ENCODE results near the gene ABCA13. TPM values are rescaled to one million over a fixed set of nuclear protein-coding genes. Genes with fewer than 3 reads are reported as not detected.

Gene ABCA13
- total RNA-seq, 6 experiments from 2014 or later = 0.02 to 0.08 (median 0.05) TPM; not detected in 1

- Mint-ChIP-seq H3K27ac (no peak overlapping the region), H3K4me3 (no peak overlapping the region), H3K9me3 (peaks cover 13% of the 10 kb centered on the region), H3K27me3 (ENCODE audit: insufficient read depth) (peaks cover 6% of the 10 kb centered on the region), H3K36me3 (ENCODE audit: low read depth) (no peaks in the 10 kb centered on the region), H3K4me1 (ENCODE audit: low read depth) (peaks cover 5% of the 10 kb centered on the region; the same call in 1 of the 2 replicates)
- no peak for TF ChIP-seq CTCF (IDR thresholded peaks at IDR 0.05)
- DNase-seq = no peak
Observed at GRCh38 chr7:48446721-48447120, 275.5 kb downstream of the ABCA13 start.

- H3K27me3 Mint-ChIP-seq (ENCODE audit: insufficient read depth) = peaks cover 1% of the 10 kb centered on the region
- TF ChIP-seq CTCF (IDR thresholded peaks at IDR 0.05) = no peak
- no peaks in the 10 kb centered on the region for H3K9me3 Mint-ChIP-seq
- H3K36me3 Mint-ChIP-seq (ENCODE audit: low read depth) = no peaks in the 10 kb centered on the region
- DNase-seq = no peak
- H3K27ac Mint-ChIP-seq = no peak overlapping the region
- no peaks in the 10 kb centered on the region for H3K4me1 Mint-ChIP-seq (ENCODE audit: low read depth)
- no peak overlapping the region for H3K4me3 Mint-ChIP-seq
Observed at GRCh38 chr7:48452218-48452617, 281.0 kb downstream of the ABCA13 start.

GRCh38 chr7:48454750-48455192, 283.5 kb downstream of the ABCA13 start:
- DNase-seq = no peak
- H3K4me3 Mint-ChIP-seq = no peak overlapping the region
- H3K9me3 Mint-ChIP-seq = no peaks in the 10 kb centered on the region; the same call in 1 of the 2 replicates
- H3K36me3 Mint-ChIP-seq (ENCODE audit: low read depth) = no peaks in the 10 kb centered on the region
- no peak overlapping the region for H3K27ac Mint-ChIP-seq
- H3K4me1 Mint-ChIP-seq (ENCODE audit: low read depth) = no peaks in the 10 kb centered on the region
- peaks cover 3% of the 10 kb centered on the region for H3K27me3 Mint-ChIP-seq (ENCODE audit: insufficient read depth)
- no peak for TF ChIP-seq CTCF (IDR thresholded peaks at IDR 0.05)

- TF ChIP-seq CTCF (IDR thresholded peaks at IDR 0.05) = no peak
- Mint-ChIP-seq H3K4me1 (ENCODE audit: low read depth) (no peaks in the 10 kb centered on the region), H3K4me3 (no peak overlapping the region), H3K27ac (no peak overlapping the region), H3K27me3 (ENCODE audit: insufficient read depth) (peaks cover 3% of the 10 kb centered on the region), H3K36me3 (ENCODE audit: low read depth) (no peaks in the 10 kb centered on the region), H3K9me3 (no peaks in the 10 kb centered on the region; the same call in 1 of the 2 replicates)
- no peak for DNase-seq
Observed at GRCh38 chr7:48455363-48455762, 284.1 kb downstream of the ABCA13 start.

- H3K27ac Mint-ChIP-seq = no peak overlapping the region
Observed at GRCh38 chr7:48458701-48459524, 287.7 kb downstream of the ABCA13 start.

More at GRCh38 chr7:48458701-48459524, 287.7 kb downstream of the ABCA13 start:
- no peak for TF ChIP-seq CTCF (IDR thresholded peaks at IDR 0.05)
- no peak for DNase-seq
- Mint-ChIP-seq H3K4me1 (ENCODE audit: low read depth) (no peaks in the 10 kb centered on the region), H3K9me3 (peaks cover 4% of the 10 kb centered on the region; the same call in 1 of the 2 replicates), H3K27me3 (ENCODE audit: insufficient read depth) (peaks cover 5% of the 10 kb centered on the region), H3K4me3 (no peak overlapping the region), H3K36me3 (ENCODE audit: low read depth) (no peaks in the 10 kb centered on the region)
